Putamen (tissue), 1 donor: ENCODE measurements around the gene CLINT1.
"Not testable (repeated sequence)": the region's sequence is repeated elsewhere in the genome, so short reads cannot be mapped to it uniquely, and the experiment has no call there.

ENCODE experiments used
- DNase-seq: peaks from one replicate; pipeline ENCODE4 v3.0.0-alpha.2; 2016; ENCODE audit warnings: low spot score

Gene CLINT1

GRCh38 chr5:157862183-157862851 lies 3.4 kb upstream of the CLINT1 start:
- no peak for DNase-seq

GRCh38 chr5:157860898-157861890 lies 2.2 kb upstream of the CLINT1 start:
- DNase-seq, result no peak

GRCh38 chr5:157859227-157859575 lies 256 bp upstream of the CLINT1 start:
- DNase-seq, result no peak

GRCh38 chr5:157857816-157858526 lies 974 bp downstream of the CLINT1 start:
- no peak for DNase-seq

- peak; percentile 47 for DNase-seq
Measured at GRCh38 chr5:157855404-157855994, 3.4 kb downstream of the CLINT1 start.

- not testable (repeated sequence) for DNase-seq
Measured at GRCh38 chr5:157853365-157853764, 5.6 kb downstream of the CLINT1 start.

GRCh38 chr5:157845914-157846598 lies 12.9 kb downstream of the CLINT1 start:
- DNase-seq, result no peak

GRCh38 chr5:157842787-157843186 lies 16.2 kb downstream of the CLINT1 start:
- no peak for DNase-seq

GRCh38 chr5:157842185-157842584 lies 16.8 kb downstream of the CLINT1 start:
- DNase-seq, result no peak

GRCh38 chr5:157839157-157839795 lies 19.7 kb downstream of the CLINT1 start:
- no peak for DNase-seq

- no peak for DNase-seq
Measured at GRCh38 chr5:157836121-157836753, 22.7 kb downstream of the CLINT1 start.

GRCh38 chr5:157835041-157835440 lies 23.9 kb downstream of the CLINT1 start:
- no peak for DNase-seq

- DNase-seq, result no peak
Measured at GRCh38 chr5:157828944-157829639, 29.9 kb downstream of the CLINT1 start.

GRCh38 chr5:157828105-157828943 lies 30.6 kb downstream of the CLINT1 start:
- no peak for DNase-seq

GRCh38 chr5:157827423-157827822 lies 31.5 kb downstream of the CLINT1 start:
- no peak for DNase-seq

- no peak for DNase-seq
Measured at GRCh38 chr5:157823655-157824054, 35.3 kb downstream of the CLINT1 start.

- DNase-seq, result no peak
Measured at GRCh38 chr5:157821822-157822622, 36.9 kb downstream of the CLINT1 start.

- DNase-seq, result no peak
Measured at GRCh38 chr5:157821405-157821804, 37.5 kb downstream of the CLINT1 start.
